Measurements from ENCODE around the gene UBE2L6.

DNA sequence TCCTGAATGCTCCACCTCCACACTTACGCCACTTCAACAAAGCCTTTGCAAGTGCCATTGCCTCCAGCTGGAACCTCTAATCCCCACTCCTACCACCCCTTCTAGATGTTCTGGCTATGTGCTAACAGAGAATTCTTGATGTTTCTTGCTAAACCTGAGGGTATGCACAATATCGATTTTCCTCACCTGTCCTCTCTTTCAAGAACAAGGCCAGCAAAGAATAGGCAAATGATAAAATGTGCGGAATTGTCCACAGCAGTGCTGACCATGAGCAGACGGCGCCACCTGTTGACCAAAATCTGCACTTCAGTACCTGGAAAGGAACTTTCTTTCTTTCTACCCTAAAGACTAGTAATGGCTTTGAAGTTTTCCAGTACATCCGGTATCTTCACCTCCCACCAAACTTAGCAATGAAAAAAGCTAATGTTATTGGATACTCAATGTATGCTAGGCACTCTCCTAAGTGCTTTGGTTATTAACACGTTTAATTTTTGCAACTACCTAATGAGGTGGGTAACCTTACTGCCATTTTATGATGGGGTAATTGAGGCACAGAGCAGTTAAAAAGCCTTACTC, 40.3 kb downstream of the UBE2L6 start:
- TF ChIP-seq TAF1 (conservative IDR thresholded peaks at IDR 0.05): no peak
- TF ChIP-seq RAD21 (IDR thresholded peaks at IDR 0.05): peak; percentile 100
- TF ChIP-seq GABPA (IDR thresholded peaks at IDR 0.05 in 1 of 2, conservative IDR thresholded peaks at IDR 0.05 in 1 of 2): no peak
- TF ChIP-seq, protein P1, sequence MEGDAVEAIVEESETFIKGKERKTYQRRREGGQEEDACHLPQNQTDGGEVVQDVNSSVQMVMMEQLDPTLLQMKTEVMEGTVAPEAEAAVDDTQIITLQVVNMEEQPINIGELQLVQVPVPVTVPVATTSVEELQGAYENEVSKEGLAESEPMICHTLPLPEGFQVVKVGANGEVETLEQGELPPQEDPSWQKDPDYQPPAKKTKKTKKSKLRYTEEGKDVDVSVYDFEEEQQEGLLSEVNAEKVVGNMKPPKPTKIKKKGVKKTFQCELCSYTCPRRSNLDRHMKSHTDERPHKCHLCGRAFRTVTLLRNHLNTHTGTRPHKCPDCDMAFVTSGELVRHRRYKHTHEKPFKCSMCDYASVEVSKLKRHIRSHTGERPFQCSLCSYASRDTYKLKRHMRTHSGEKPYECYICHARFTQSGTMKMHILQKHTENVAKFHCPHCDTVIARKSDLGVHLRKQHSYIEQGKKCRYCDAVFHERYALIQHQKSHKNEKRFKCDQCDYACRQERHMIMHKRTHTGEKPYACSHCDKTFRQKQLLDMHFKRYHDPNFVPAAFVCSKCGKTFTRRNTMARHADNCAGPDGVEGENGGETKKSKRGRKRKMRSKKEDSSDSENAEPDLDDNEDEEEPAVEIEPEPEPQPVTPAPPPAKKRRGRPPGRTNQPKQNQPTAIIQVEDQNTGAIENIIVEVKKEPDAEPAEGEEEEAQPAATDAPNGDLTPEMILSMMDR (IDR thresholded peaks at IDR 0.05; ENCODE audit: low read depth, low read length, missing input control): peak; percentile 97
- no peak for TF ChIP-seq RXRA (IDR thresholded peaks at IDR 0.05)
- no peak for TF ChIP-seq FOXA2 (IDR thresholded peaks at IDR 0.05)
- TF ChIP-seq, protein P2, sequence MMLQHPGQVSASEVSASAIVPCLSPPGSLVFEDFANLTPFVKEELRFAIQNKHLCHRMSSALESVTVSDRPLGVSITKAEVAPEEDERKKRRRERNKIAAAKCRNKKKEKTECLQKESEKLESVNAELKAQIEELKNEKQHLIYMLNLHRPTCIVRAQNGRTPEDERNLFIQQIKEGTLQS (IDR thresholded peaks at IDR 0.05): no peak

Measured in liver (tissue), 3 donors.